GM19328 (cell line): ENCODE data around the gene STAG2.
"Not testable (repeated sequence)": the region's sequence is repeated elsewhere in the genome, so short reads cannot be mapped to it uniquely, and the experiment has no call there.

Experiments
- ATAC-seq: cut with Tn5 transposase; IDR thresholded peaks from one replicate; pipeline ENCODE4 v1.9.1; 2021; ENCODE audit warnings: mild to moderate bottlenecking, moderate library complexity; ENCODE audit not compliant: unreplicated experiment

The STAG2 gene

GRCh38 chrX:124030520-124030919 lies 69.0 kb downstream of the STAG2 start:
- no peak for ATAC-seq

GRCh38 chrX:124033821-124034220 lies 72.3 kb downstream of the STAG2 start:
- no peak for ATAC-seq

- ATAC-seq, result no peak
Observed at GRCh38 chrX:124035657-124036056, 74.2 kb downstream of the STAG2 start.

- ATAC-seq, result no peak
Observed at GRCh38 chrX:124042042-124042441, 80.5 kb downstream of the STAG2 start.

GRCh38 chrX:124045109-124045508 lies 83.6 kb downstream of the STAG2 start:
- no peak for ATAC-seq

GRCh38 chrX:124084417-124084816 lies 122.9 kb downstream of the STAG2 start:
- not testable (repeated sequence) for ATAC-seq

GRCh38 chrX:124085063-124085462 lies 123.6 kb downstream of the STAG2 start:
- no peak for ATAC-seq

GRCh38 chrX:124086411-124086810 lies 124.9 kb downstream of the STAG2 start:
- ATAC-seq, result no peak

- ATAC-seq, result no peak
Observed at GRCh38 chrX:124087000-124087746, 125.7 kb downstream of the STAG2 start.

- ATAC-seq, result no peak
Observed at GRCh38 chrX:124093222-124093621, 131.7 kb downstream of the STAG2 start.

GRCh38 chrX:124097116-124097515 lies 135.6 kb downstream of the STAG2 start:
- no peak for ATAC-seq

GRCh38 chrX:124098089-124098488 lies 136.6 kb downstream of the STAG2 start:
- ATAC-seq, result no peak

- ATAC-seq, result no peak
Observed at GRCh38 chrX:124103966-124104365, 142.5 kb downstream of the STAG2 start.

- ATAC-seq, result not testable (repeated sequence)
Observed at GRCh38 chrX:124104512-124104911, 143.0 kb downstream of the STAG2 start.

- no peak for ATAC-seq
Observed at GRCh38 chrX:124113621-124114600, 152.4 kb downstream of the STAG2 start.

GRCh38 chrX:124117325-124117724 lies 155.8 kb downstream of the STAG2 start:
- no peak for ATAC-seq

GRCh38 chrX:124125471-124125870 lies 164.0 kb downstream of the STAG2 start:
- ATAC-seq, result no peak

- no peak for ATAC-seq
Observed at GRCh38 chrX:124127496-124127895, 166.0 kb downstream of the STAG2 start.

- ATAC-seq, result not testable (repeated sequence)
Observed at GRCh38 chrX:124132437-124132836, 170.9 kb downstream of the STAG2 start.

- ATAC-seq, result no peak
Observed at GRCh38 chrX:124145749-124146148, 184.2 kb downstream of the STAG2 start.

- no peak for ATAC-seq
Observed at GRCh38 chrX:124151195-124151594, 189.7 kb downstream of the STAG2 start.
